Stomach (tissue), 9 donors: ENCODE results near the gene SMIM24. TPM values are rescaled to one million over a fixed set of nuclear protein-coding genes. Genes with fewer than 3 reads are reported as not detected.

Experiments used
- DNase-seq, 2 donors: peaks; one replicate each; pipeline versions ENCODE4 v3.0.0 to v3.0.0-alpha.2; 2013 to 2019
- H3K27ac ChIP-seq, 5 donors: fragments of 200-600 bp in 4 of 5; sonication (generic) in 4 of 5; one replicate each; pipeline ENCODE4 v1.5.1; 2013 to 2019; ENCODE audit warnings: mild to moderate bottlenecking in 1 of 5, moderate library complexity in 1 of 5
- H3K27me3 ChIP-seq, 3 donors: fragments of 200-600 bp; sonication (generic); one replicate each; pipeline ENCODE4 v1.5.1; 2017 to 2019; ENCODE audit warnings: mixed run types in 1 of 3
- H3K36me3 ChIP-seq, 4 donors: fragments of 200-600 bp; sonication (generic); 1 replicate in 3 of 4; 2 replicates in 1 of 4; pipeline ENCODE4 v1.5.1; 2016 to 2019
- H3K4me1 ChIP-seq, 4 donors: fragments of 200-600 bp; sonication (generic); one replicate each; pipeline ENCODE4 v1.5.1; 2016 to 2019
- H3K4me3 ChIP-seq, 4 donors: fragments of 200-600 bp; sonication (generic) in 3 of 4; one replicate each; pipeline ENCODE4 v1.5.1; 2016 to 2019; ENCODE audit warnings: mild to moderate bottlenecking in 1 of 4
- H3K9me3 ChIP-seq, 4 donors: fragments of 200-600 bp; sonication (generic); one replicate each; pipeline ENCODE4 v1.5.1; 2016 to 2019
- EP300 ChIP-seq: sonication (generic); formaldehyde crosslinking; IDR thresholded peaks from one replicate; pipeline ENCODE4 v1.6.1; 2017; ENCODE audit warnings: antibody characterized with exemption
- POLR2A ChIP-seq, 4 donors: fragments of 450-650 bp; IDR thresholded peaks; one replicate each; pipeline ENCODE4 v1.6.1; 2016; ENCODE audit warnings: antibody characterized with exemption in 4 of 4, control low read depth in 2 of 4, mild to moderate bottlenecking in 1 of 4, moderate library complexity in 1 of 4
- POLR2AphosphoS5 ChIP-seq, 3 donors: sonication (generic); formaldehyde crosslinking; IDR thresholded peaks; one replicate each; pipeline ENCODE4 v1.6.1; 2016; ENCODE audit warnings: antibody characterized with exemption in 3 of 3
- WGBS, 5 donors: extraction: QIAGEN DNeasy Blood & Tissue Kit in 3 of 5; methylation state at CpG; one replicate each; pipeline versions ENCODE4 v1.1.5 to v1.1.7; 2013 to 2018; 5-methylcytosine and 5-hydroxymethylcytosine counted together
- intact Hi-C: fragments of 100-400 bp; cut with DNase I; formaldehyde crosslinking; loops from one replicate; pipeline ENCODE4 v1.15.1; 2023; ENCODE audit warnings: low total_unique reads
- polyA plus RNA-seq, 3 donors: library from polyadenylated mRNA; stranded (reverse); fragments of 200-250 nt; gene quantifications; one replicate each; pipeline ENCODE4 v1.2.3, GENCODE V29; 2013
- total RNA-seq, 5 donors: library from RNA; depleted of rRNA; stranded (reverse); fragments of >200 nt; gene quantifications; one replicate each; pipeline versions ENCODE4 v1.1.0 to v1.2.3, GENCODE V29; 2014 to 2016
- TF ChIP-seq, protein P1 (sequence below), 7 experiments: fragments of 450-650 bp in 4 of 7; fragments of 200-600 bp in 3 of 7; sonication (generic) in 3 of 7; IDR thresholded peaks; one replicate each; pipeline ENCODE4 v1.5.1; 2016 to 2019; ENCODE audit warnings: antibody characterized with exemption in 7 of 7, control low read depth in 2 of 7, mild to moderate bottlenecking in 1 of 7
- donor health status: healthy with polysubstance abuse.
- donor health status: Bipolar disorder and iron deficiency.
- donor health status: healthy.

SMIM24 gene
- total and polyA plus RNA-seq, 8 donors: 1.4 to 178 (median 68.7) TPM; not detected in 1

- Histone ChIP-seq H3K27ac (peak overlapping the region in 1 of 5 donors; percentile 65), H3K27me3 (no peaks in the 10 kb centered on the region), H3K4me3 (no peak overlapping the region), H3K9me3 (no peaks in the 10 kb centered on the region), H3K36me3 (peaks cover 60 to 100% (median 93%) of the 10 kb centered on the region in 4 donors), H3K4me1 (peaks cover 19 to 67% (median 30%) of the 10 kb centered on the region in 4 donors)
- no peak for DNase-seq
- TF ChIP-seq POLR2A (IDR thresholded peaks at IDR 0.05): no peak
- peak in 1 of 3 donors; percentile 14 for TF ChIP-seq POLR2AphosphoS5 (IDR thresholded peaks at IDR 0.05)
- TF ChIP-seq, protein P1, sequence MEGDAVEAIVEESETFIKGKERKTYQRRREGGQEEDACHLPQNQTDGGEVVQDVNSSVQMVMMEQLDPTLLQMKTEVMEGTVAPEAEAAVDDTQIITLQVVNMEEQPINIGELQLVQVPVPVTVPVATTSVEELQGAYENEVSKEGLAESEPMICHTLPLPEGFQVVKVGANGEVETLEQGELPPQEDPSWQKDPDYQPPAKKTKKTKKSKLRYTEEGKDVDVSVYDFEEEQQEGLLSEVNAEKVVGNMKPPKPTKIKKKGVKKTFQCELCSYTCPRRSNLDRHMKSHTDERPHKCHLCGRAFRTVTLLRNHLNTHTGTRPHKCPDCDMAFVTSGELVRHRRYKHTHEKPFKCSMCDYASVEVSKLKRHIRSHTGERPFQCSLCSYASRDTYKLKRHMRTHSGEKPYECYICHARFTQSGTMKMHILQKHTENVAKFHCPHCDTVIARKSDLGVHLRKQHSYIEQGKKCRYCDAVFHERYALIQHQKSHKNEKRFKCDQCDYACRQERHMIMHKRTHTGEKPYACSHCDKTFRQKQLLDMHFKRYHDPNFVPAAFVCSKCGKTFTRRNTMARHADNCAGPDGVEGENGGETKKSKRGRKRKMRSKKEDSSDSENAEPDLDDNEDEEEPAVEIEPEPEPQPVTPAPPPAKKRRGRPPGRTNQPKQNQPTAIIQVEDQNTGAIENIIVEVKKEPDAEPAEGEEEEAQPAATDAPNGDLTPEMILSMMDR (IDR thresholded peaks at IDR 0.05): no peak
- intact Hi-C loops: no loop called here
- 76 to 81% (median 79%) methylated on average over 21 to 24 of the region's 24 CpGs for WGBS, 5 donors
These were observed 35.6 kb downstream of the SMIM24 start for GRCh38 chr19:3444695-3445234.

DNA sequence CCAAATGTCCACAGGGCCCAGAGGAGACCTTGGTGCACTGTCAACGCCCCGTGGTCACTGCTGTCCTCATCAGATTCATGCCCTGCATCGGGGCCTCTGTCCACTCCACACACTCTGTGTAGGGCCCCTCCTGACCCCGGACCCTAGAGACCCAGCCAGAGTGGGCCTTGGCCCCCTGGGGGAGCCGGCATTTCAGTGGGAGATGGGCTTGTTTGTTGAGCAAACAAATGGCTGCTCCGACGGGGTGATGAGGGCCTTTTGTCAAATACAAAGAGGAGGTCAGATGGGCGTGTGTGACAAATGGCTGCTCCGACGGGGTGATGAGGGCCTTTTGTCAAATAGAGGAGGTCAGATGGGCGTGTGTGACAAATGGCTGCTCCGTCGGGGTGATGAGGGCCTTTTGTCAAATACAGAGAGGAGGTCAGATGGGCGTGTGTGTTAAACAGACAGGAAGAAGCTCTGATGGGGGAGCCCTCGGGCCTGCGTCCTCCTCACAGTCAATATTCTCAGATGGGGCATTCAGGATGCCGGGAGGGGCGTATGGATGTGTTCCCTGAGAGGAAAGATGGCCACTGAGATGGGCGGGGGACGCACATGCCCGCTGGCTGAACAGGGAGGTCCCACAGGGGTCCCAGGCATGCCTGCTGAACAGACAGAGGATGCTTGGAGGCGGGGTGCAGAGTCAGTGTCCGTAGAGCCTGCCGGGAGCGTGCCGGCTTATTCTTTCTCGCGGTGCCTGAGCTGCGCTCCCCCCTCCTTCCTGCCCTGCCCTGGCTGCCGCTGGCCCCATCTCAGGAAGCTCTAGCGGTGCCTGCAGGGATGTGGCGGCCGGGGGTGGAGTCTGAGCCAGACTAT is 36.3 kb downstream of the SMIM24 start:
- Histone ChIP-seq H3K9me3 (no peaks in the 10 kb centered on the region), H3K27ac (peak overlapping the region in 4 of 5 donors; percentile 20 to 65 (median 48)), H3K4me3 (peak overlapping the region in 1 of 4 donors; percentile 1), H3K36me3 (peaks cover 53 to 97% (median 90%) of the 10 kb centered on the region in 4 donors), H3K27me3 (no peaks in the 10 kb centered on the region), H3K4me1 (peaks cover 19 to 67% (median 30%) of the 10 kb centered on the region in 4 donors)
- intact Hi-C loops: no loop called here
- peak in 1 of 2 donors; percentile 80 for DNase-seq
- no peak for TF ChIP-seq EP300
- TF ChIP-seq, protein P1 (IDR thresholded peaks at IDR 0.05): no peak
- TF ChIP-seq POLR2AphosphoS5 (IDR thresholded peaks at IDR 0.05): no peak
- no peak for TF ChIP-seq POLR2A (IDR thresholded peaks at IDR 0.05)
- whole genome bisulfite sequencing, 5 donors: 46 to 56% (median 48%) methylated on average over 21 to 33 of the region's 33 CpGs

GRCh38 chr19:3442487-3443071 is 37.7 kb downstream of the SMIM24 start:
- intact Hi-C loops: no loop called here
- no peak for TF ChIP-seq EP300
- TF ChIP-seq POLR2AphosphoS5 (IDR thresholded peaks at IDR 0.05): no peak
- TF ChIP-seq, protein P1 (IDR thresholded peaks at IDR 0.05): no peak
- WGBS, 5 donors: 84 to 94% (median 89%) methylated on average over 13 to 15 of the region's 15 CpGs
- H3K27me3 ChIP-seq: no peaks in the 10 kb centered on the region
- no peak for DNase-seq
- H3K4me1 ChIP-seq: peaks cover 19 to 61% (median 30%) of the 10 kb centered on the region in 4 donors
- no peak overlapping the region for H3K4me3 ChIP-seq
- no peaks in the 10 kb centered on the region for H3K9me3 ChIP-seq
- peaks cover 55 to 97% (median 89%) of the 10 kb centered on the region in 4 donors for H3K36me3 ChIP-seq
- H3K27ac ChIP-seq: peak overlapping the region in 1 of 5 donors; percentile 71

DNA sequence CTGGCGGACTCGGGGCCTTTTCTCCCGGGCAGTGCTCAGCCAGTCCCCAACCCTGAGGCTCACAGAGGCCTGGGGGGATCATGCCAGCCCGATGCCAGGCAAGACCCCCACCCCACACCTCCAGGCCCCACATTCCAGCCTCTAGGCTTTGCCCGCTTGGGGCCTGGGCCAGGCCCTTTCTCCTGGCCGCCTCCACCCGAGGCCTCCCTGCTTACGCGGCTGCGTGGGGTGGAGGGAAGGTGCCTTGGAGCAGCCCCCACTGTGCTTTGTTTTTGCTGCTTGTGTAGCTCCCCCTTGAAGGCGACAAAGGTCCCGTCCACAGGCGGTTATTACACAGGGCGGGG is 38.4 kb downstream of the SMIM24 start:
- peak overlapping the region in 4 of 5 donors; percentile 20 to 71 (median 60) for H3K27ac ChIP-seq
- peaks cover 19 to 61% (median 30%) of the 10 kb centered on the region in 4 donors for H3K4me1 ChIP-seq
- TF ChIP-seq POLR2AphosphoS5 (IDR thresholded peaks at IDR 0.05) (no peak), POLR2A (IDR thresholded peaks at IDR 0.05) (no peak), EP300 (no peak)
- TF ChIP-seq, protein P1 (IDR thresholded peaks at IDR 0.05): no peak
- H3K27me3 ChIP-seq: no peaks in the 10 kb centered on the region
- no peaks in the 10 kb centered on the region for H3K9me3 ChIP-seq
- no peak for DNase-seq
- intact Hi-C loops: no loop called here
- no peak overlapping the region for H3K4me3 ChIP-seq
- peaks cover 57 to 97% (median 89%) of the 10 kb centered on the region in 4 donors for H3K36me3 ChIP-seq
- 75 to 87% (median 81%) methylated on average over 14 of the region's 14 CpGs for WGBS, 5 donors
